C4-2B (cell line): ENCODE data around the gene TMEM201.

Source experiments
- H3K27ac ChIP-seq: fragments of 450-650 bp; 2 replicates; pipeline ENCODE4 v1.5.1; 2017
- ZFX ChIP-seq: fragments of 450-650 bp; IDR thresholded peaks from 2 replicates; pipeline ENCODE4 v1.6.1; 2017
- TF ChIP-seq, protein P1 (sequence below): fragments of 450-650 bp; conservative IDR thresholded peaks from 2 replicates; pipeline ENCODE4 v1.5.1; 2017; ENCODE audit warnings: mild to moderate bottlenecking

Gene TMEM201

DNA sequence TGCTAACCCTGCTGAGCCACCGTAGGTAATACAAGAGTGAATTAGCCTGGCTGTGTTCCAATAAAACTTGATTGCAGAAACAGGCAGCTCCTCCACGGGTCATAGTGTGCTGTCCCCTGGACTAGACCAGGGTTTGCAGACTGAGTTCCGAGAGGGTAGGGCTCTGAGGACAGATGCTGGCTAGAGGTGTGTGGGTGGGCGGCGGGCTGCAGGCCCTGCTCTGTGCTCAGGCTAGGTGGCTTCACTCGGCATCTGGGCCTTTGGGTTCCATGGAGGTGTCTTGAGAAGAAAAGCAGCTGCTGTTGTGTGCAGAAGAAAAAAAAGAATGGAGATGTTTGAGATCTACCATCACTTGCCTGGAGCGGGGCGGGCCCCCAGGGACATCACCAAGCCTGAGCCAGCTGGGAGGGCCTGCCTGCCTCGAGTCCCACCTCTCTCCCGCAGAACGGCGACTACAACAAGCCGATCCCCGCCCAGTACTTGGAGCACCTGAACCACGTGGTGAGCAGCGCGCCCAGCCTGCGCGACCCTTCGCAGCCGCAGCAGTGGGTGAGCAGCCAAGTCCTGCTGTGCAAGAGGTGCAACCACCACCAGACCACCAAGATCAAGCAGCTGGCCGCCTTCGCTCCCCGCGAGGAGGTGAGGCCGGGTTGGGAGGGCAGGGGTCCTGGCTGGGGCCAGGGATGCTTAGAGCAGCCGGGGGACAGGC, 7.9 kb downstream of the TMEM201 start:
- TF ChIP-seq ZFX, result no peak
- TF ChIP-seq, protein P1, sequence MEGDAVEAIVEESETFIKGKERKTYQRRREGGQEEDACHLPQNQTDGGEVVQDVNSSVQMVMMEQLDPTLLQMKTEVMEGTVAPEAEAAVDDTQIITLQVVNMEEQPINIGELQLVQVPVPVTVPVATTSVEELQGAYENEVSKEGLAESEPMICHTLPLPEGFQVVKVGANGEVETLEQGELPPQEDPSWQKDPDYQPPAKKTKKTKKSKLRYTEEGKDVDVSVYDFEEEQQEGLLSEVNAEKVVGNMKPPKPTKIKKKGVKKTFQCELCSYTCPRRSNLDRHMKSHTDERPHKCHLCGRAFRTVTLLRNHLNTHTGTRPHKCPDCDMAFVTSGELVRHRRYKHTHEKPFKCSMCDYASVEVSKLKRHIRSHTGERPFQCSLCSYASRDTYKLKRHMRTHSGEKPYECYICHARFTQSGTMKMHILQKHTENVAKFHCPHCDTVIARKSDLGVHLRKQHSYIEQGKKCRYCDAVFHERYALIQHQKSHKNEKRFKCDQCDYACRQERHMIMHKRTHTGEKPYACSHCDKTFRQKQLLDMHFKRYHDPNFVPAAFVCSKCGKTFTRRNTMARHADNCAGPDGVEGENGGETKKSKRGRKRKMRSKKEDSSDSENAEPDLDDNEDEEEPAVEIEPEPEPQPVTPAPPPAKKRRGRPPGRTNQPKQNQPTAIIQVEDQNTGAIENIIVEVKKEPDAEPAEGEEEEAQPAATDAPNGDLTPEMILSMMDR, result no peak
- no peak overlapping the region for H3K27ac ChIP-seq

DNA sequence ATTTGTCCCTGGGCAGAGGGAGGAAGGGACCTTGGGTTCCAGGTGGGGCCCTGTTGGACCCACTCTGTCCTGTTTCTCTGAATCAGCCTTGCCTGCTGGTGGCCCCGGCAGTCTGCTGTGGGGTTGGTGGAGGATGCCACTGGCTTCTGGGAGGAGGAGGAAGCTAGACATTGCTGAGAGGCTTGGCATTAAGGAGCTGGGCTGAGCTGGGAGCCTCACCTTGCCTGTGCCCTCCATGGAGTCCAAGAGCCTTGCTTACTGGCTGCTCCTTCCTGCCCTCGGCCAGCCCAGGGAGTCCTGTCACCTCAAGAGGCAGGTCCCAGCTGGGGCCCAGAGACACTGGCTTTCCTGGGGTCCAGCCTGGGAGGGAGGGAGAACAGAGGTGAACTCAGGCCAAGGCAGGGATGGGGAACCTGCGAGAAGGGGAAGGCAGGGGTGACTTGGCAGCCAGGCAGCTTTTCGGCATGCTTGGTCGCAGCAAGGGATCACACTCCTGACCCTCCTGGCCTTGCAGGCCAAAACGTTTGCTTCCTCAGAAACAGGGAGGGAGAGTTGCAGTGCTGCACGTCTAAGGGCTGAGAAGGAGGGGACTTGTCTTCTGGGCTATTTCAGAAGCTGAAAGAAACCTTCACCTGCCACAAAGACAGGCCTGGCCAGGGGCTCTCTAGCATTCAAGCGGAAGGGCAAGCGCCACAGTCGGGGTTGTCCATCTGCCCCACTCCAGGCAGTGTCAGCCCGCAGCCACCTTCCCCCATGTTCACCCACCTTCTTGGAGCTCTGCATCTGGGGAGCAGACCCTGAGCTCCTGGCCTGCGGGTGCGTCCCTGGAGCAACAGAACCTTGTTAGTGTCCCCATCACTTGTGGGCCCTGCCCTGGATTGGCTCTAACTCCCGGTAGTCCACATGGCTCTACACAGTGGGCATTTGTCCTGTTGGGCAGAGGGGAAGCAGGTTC, 8.9 kb downstream of the TMEM201 start:
- no peak overlapping the region for H3K27ac ChIP-seq
- TF ChIP-seq ZFX, result no peak
- TF ChIP-seq, protein P1, result no peak

DNA sequence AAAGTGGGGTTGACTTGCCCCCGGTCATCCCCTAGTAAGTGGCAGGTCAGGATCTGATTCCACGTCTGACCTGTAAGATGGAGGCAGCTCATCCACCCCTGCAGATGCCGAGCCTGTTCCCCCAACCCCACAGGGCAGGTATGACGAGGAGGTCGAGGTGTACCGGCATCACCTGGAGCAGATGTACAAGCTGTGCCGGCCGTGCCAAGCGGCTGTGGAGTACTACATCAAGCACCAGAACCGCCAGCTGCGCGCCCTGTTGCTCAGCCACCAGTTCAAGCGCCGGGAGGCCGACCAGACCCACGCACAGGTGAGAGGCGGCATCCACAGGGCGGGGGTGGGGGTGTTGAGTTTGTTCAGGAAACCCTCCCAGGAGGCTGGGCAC, 9.6 kb downstream of the TMEM201 start:
- no peak overlapping the region for H3K27ac ChIP-seq

DNA sequence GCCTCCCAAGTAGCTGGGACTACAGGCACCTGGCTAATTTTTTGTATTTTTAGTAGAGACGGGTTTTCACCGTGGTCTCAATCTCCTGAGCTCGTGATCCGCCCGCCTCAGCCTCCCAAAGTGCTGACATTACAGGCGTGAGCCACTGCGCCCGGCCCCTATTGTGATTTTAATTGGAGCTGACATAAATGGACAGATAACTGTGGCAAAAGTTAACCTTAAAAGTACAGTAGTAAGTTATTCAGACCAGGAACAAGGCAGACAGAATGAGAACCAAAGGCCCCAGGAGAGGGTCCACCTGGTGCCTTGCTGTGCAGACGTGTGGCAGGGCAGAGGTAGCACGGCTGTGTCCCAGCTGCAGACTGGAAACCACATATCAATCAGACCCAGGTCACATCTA, 11.0 kb downstream of the TMEM201 start:
- TF ChIP-seq ZFX, result no peak
- TF ChIP-seq, protein P1, result no peak
- H3K27ac ChIP-seq, result no peak overlapping the region

More for the DNA sequence above, 9.6 kb downstream of the TMEM201 start:
- no peak for TF ChIP-seq ZFX
- TF ChIP-seq, protein P1, result no peak

DNA sequence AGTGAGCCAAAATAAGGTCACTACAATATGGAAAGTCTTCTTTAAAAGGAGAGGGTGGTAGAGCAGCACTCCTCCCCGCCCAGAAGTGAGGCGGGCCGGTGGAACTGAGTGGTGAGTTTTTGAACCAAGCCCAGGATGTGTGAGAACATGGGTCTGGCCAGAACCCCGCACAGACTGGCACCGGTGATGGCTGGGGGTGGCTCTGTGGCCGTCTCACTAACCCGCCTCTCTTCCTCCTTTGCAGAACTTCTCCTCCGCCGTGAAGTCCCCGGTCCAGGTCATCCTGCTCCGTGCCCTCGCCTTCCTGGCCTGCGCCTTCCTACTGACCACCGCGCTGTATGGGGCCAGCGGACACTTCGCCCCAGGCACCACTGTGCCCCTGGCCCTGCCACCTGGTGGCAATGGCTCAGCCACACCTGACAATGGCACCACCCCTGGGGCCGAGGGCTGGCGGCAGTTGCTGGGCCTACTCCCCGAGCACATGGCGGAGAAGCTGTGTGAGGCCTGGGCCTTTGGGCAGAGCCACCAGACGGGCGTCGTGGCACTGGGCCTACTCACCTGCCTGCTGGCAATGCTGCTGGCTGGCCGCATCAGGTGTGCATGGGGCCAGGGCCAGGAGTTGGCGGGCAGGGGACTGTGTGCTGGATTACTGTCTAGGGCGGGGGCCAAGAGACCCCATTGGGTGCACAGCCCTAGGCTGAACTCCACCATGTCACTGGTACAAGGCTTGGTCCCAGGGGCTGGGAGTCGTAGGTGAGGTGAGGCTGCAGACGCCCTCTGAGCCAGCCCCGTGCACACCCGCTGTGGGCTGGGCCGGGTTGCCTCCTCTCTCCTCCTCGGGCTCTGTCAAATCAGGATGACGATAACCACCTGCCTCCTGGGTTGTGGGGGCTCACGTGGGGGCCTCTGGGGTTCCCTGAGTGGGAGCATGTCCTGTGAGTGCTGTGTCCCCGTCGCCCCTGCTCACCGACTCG, 12.4 kb downstream of the TMEM201 start:
- TF ChIP-seq ZFX, result no peak
- TF ChIP-seq, protein P1, result no peak
- no peak overlapping the region for H3K27ac ChIP-seq

DNA sequence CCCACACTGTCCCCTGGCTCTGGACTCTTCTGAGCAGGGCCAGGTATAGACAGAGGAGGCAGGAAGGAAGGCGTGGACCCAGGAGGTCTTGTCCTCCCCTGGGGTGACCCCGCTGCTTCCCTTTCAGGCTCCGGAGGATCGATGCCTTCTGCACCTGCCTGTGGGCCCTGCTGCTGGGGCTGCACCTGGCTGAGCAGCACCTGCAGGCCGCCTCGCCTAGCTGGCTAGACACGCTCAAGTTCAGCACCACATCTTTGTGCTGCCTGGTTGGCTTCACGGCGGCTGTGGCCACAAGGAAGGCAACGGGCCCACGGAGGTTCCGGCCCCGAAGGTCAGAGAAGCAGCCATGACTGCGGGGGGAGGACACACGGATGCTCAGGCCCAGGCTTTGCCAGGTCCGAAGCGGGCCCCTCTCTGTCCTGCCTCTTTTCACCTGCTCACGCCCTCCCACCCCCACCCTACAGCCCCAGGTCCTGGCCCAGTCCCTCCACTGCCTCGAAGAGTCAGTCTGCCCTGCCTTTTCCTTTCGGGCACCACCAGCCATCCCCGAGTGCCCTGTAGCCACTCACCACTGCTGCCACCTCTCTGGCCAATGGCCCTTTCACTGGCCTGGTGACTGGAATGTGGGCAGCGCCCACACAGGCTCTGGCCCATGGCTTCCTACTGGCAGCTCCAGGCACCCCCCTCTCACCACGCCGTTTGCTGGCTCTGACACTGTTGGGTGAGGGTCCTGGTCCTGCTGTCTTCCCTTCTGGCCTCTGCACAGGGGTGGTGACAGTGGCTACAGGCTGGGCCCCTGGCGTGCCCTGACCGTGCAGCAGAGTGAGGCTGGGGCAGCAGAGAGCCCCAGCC, 13.5 kb downstream of the TMEM201 start:
- H3K27ac ChIP-seq, result no peak overlapping the region
- TF ChIP-seq, protein P1, result no peak
